ENCODE measurements around the gene PPP1R7.

PPP1R7 gene

DNA sequence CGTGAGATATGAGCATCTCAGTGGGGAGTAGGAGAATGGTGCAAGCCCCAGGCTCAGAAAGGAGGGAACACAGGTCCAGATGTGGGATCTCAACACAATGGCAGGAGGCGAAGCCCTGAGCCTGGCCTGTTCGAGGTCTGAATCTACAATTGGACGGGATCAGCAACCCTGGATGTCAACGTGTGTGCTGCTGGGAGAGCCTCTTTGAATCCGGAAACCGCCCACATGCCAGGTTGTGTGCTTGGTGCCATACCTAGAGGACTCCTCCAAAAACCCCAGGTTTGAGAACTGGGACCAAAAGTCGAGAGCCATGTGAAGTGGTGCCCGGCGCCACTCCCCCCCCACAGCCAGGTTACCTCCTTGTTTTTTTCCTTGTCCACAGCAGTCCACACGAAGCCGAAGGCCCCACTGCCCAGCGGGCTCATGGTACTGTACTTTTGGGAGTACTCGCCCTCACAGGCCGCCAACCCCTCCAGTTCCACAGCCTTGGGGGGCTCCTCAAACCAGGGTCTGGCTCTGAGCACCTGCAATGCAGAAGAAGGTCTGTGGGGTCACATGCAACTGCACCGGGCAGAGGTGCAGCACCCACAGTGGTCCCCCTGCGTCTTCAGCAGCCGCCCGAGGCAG lies 27.8 kb upstream of the PPP1R7 start:
- DNase-seq, result no peak

DNA sequence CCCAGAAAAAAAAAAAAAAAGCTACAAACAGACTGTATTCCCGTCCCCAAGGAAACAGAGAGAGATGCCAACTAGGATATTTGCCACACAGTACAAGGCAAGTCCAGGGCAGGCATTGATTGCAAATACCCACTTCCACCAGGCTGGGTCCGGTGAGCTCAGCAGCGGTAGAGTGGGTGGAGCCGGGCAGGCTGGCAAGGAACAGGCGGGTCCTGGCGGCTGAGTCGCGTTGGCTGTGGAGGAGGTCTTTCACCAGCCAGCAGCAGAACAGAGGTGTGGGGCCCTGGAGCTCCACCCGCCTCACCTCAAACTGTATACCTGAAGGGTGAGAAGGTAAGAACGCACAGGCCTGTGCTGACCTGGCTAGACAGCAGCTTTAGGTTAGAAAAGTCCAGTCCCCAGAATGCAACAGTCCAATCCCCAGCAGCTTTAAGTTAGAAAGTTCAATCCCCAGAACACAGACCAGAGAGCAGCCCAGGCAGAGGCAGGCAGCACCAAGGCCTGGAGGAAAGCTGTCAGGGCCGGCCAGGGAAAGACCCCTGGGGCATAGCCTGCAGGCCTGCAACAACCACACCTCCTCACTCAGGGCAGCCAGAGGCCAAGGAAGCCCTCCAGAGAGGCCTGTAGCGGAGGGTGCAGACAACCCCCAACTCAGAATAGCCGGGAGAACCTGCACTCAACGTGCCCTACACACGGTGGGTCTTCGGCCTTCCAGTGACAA lies 26.3 kb upstream of the PPP1R7 start:
- no peak for DNase-seq

GRCh38 chr2:241125626-241126025 lies 24.6 kb upstream of the PPP1R7 start:
- DNase-seq, result no peak

DNA sequence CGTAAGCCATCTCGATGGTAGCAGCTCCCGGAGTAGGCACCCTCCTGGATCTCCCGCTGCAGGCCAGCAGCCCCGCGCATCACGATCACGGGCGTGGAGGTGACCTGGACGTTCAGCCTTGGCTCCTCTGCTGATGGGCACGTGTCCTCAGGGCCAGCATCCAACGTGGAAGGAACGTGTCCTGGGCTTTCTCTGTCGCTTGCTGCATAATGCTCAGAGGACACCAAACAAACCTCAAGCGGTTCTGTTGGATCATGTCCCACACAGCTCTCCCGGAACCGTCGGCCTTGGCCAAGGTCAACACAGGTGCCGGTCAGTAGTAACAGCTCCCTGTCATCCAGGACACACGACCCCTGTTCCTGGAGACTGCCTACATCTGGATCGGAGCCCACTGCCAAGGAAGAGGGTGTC lies 24.1 kb upstream of the PPP1R7 start:
- no peak for DNase-seq

GRCh38 chr2:241126771-241127202 lies 23.5 kb upstream of the PPP1R7 start:
- DNase-seq, result no peak

DNA sequence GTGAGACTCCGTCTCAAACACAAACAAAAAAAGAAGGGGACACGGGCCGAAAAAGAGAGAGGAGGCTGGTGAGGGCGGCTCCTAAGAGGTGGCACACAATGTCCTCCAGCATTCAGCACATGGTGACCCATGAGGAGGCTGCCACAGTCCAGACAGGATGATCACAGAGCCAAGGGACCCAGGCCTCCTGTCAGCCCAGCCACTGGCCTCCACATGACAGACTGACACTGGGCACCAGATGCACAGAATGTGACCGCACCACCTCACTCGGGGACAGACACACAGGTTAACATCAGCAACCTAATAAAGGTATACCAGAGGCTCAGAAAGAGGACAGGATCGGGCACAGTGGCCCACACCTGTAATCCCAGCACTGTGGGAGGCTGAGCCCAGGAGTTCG lies 22.0 kb upstream of the PPP1R7 start:
- no peak for DNase-seq

DNA sequence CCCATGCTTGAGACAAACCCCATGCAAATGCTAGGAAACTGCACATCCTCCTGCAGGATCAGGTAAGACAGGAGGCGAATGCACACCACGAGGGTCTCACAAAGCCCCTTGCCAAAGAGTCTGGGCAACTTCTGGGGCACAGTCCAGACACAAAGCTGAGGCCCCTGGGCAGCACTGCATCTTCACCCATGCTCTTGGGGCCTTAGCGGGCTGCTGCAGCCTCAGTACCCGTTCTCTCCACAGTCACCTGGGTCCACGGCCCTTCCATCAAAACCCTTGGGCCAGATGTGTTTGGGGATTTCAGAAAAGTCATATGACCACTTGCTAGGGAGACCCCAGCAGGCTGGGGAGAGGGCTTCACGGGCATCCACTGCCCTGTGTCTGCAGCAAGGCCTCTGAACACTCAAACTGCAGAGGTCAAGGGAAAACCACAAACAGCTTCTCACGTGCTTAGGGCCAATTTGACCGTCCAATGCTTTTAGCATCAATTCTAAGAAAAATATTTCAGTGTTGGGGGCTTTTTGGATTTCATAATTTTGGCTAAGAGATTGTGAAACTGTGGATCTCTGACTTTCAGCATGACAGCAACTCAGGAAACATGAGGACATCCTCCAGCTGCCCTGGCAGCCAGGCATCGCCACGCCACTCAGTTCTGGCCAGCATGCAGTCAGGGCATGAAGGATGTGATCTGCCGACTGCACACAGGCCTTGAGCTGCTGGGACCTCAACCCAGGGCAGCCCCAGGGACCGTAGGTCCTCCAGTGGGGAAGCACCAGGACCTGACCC lies 21.0 kb upstream of the PPP1R7 start:
- no peak for DNase-seq

DNA sequence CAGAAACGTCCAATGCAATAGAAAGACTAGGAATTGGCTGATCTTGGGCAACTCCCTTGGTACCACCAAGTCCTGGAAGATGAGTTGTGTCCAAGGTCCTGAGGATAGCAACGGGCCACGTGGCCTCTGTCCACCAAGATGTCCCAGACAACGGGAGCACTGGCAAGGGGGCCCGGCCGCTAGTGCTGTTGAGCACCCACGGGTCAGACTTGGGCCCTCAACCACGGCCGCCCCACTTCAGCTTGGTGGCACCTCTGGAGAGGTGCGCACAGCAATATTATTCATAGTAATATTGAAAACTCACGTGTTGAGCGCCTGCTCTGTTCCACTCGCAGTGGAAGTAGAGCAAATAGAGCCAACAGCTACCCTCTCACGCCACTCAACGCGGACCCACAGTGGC lies 20.0 kb upstream of the PPP1R7 start:
- DNase-seq, result no peak

DNA sequence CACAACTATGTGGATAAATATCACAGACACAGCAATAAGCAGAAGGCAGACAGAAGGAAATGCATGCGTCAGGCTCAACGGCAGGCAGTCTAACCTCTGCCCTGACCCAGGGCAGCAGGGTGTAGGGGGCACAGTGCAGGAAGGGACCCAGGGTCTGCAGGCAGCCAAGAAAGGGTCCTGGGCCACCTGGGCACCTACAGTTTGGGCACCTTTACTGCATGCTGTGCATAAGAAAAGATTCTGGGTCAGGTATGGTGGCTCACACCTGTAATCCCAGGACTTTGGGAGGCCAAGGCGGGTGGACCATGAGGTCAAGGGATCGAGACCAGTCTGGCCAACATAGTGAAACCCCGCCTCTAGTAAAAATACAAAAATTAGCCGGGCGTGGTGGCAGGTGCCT lies 18.7 kb upstream of the PPP1R7 start:
- no peak for DNase-seq

- DNase-seq, result no peak
These were observed 17.5 kb upstream of the PPP1R7 start for GRCh38 chr2:241132538-241133435.

- no peak for DNase-seq
These were observed 16.8 kb upstream of the PPP1R7 start for GRCh38 chr2:241133436-241133820.

DNA sequence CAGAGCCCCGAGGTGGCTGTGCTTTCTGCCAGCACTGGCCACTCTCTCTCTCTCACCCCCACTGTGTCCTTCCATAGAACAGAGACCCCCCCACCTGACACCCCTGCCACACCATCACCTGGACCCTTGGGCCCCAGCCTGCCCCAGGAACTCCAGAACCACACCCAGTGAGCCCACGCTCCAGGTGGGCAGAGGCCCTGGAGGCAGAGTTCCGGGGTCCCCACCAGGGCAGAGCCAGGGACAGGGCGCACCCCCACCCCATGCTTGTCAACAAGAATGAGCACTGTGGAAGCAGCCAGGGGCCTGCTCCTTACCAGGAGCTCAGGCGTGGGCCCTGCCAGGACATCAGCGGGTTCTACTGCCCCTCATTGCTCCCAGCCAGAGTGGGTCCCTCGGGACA lies 15.6 kb upstream of the PPP1R7 start:
- no peak for DNase-seq

- no peak for DNase-seq
These were observed 14.5 kb upstream of the PPP1R7 start for GRCh38 chr2:241135737-241136136.

DNA sequence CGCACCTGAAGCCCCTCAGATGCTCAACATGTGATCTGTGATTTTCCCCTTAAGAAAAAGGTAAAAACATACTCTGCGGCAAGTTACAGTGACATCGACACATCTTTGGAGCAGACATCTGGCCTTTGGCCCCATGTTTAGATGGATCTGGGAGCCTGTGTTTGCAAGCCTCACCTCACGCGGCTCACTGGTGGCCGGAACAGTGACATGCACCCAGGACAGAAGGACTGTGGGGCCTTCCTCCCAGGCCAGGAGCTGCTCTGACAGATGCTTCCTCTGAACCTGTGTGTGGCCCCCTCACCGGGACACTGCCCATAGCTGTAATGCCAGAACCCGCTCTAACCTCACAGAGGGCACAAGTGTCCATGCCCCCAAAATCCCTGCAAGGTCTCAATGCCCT lies 14.1 kb upstream of the PPP1R7 start:
- DNase-seq, result no peak

- DNase-seq, result no peak
These were observed 13.5 kb upstream of the PPP1R7 start for GRCh38 chr2:241136661-241137260.

DNA sequence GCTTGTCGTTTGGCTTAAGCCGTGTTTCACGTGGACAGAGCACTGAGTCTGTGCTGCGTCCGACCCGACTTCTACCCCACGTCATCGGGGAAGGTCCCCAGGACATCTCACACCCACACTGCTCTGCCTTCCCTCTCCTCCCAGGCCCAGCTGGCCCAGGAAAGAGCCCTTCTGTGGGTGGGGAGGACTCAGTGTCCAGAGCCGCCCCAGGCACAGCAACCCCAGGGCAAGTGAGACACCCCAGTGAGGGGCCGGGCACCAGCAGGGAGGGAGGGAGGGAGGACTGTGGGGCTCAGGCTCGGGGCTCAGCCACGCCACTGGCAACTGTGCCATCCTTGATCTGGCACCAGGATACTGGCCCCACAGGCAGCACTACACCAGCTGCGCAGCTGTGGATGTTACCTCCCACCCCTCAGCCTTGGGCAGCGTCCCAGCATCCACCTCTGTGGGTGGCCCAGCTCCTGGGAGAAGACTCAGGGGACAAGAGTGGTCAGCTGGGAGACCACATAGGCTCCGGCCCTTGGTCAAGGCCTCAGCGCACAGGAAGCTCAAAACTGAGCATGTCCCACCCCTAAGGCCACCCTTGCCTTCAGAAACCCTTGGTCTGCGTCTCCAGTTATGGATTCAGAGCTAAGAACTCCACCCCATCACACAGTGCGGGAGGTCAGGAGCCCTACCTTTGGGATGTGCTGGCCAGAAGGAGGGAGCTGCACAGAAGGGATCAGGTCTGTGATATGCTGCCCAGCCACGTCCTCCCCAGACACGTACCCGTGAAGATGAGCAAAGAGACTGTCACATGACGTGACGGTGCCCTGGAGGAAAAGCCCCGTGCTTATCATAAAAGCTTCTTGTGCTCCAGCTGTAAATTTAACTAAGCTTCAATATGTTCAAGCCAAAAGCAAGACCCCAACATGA lies 12.7 kb upstream of the PPP1R7 start:
- no peak for DNase-seq

GRCh38 chr2:241138471-241138870 lies 11.8 kb upstream of the PPP1R7 start:
- DNase-seq, result no peak

DNA sequence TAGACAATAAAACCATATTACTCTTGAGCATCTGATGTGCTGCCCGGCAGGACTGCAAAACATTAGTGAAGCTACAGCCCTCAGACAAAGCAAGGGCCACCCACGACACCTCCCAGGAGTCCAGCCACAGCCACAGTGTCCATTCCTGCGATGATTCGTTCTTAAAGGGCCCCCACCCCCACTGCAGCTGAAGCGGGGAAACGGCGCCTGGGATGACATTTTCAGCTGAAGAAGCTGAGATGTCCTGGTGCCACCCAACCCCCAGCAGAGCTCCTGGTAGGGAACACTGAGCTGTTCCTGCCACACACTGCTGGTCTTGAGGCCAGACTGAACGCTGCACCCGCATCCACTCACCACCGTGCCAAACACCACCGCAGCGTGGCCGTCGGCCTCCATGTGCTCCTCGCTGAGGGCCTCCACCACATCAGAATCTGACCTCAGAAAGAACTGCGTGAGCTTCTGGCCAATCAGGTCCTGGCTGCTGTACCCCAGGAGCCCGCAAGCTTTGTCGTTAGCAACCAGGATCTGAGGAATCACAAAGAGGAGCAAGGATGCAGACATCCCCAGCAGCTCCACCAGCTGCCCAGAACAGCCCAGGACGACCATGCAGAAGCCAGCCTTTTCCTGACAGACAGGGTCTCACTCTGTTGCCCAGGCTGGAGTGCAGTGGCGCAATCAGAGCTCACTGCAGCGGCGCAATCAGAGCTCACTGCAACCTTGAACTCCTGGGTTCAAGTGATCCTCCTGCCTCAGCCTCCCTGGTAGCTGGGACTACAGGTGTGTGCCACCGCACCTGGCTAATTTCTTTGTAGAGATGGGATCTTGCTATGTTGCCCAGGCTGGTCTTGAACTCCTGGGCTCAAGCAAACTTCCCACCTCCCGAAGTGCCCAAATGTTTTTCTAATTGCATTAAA lies 10.5 kb upstream of the PPP1R7 start:
- no peak for DNase-seq

- DNase-seq, result no peak
These were observed 9.8 kb upstream of the PPP1R7 start for GRCh38 chr2:241140445-241140840.

DNA sequence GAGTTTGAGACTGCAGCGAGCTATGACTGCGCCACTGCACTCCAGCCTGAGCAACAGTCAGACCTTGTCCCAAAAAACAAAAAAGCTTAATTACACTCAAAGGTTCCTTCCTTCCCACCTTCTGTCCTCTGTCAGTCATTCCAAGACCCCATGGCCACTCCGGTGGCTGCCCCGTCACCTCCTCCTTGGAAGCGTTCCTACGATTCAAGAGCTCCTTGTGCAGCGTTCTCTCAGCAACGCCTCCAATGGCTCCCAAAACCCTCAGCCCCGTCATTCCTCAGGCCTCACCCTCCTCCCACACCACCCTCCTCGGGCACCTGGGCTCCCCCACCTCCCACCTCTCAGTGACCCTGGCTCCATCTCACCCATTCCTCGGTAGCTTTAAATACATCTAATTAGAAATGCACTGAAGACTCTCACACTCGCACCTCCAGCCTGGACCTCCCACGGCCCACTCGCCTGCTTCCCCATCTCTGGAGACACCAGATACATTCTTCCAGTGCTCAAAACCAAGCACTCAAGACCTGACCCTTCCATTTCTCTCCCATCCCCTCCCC lies 9.0 kb upstream of the PPP1R7 start:
- no peak for DNase-seq
